ENCODE measurements around the gene HOXA9.

HOXA9 gene

GRCh38 chr7:27145165-27145913 lies 20.0 kb downstream of the HOXA9 start:
- no peak for DNase-seq (ENCODE audit: extremely low read depth in 1 of 2, low read depth in 1 of 2)

DNA sequence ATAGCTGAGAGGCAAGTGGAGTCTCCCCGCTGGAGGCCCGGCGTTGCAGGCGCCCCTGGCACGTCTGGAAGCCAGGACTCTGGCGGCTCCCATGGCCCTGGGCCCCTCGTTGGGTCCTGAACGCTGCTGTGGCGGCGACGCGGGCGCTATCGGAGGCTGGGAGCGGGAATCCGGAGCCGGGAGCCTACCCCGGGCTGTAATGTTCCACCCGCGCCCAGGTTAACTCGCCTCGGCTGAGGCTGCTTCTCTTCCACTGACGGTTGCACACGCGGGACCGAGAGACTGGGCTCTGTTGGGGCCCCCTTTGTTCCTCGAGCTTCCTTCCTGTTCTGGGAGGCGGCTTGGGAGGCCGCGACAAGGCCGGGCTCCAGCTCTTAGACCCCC lies 20.6 kb downstream of the HOXA9 start:
- DNase-seq (ENCODE audit: extremely low read depth in 1 of 2, low read depth in 1 of 2), result no peak

DNA sequence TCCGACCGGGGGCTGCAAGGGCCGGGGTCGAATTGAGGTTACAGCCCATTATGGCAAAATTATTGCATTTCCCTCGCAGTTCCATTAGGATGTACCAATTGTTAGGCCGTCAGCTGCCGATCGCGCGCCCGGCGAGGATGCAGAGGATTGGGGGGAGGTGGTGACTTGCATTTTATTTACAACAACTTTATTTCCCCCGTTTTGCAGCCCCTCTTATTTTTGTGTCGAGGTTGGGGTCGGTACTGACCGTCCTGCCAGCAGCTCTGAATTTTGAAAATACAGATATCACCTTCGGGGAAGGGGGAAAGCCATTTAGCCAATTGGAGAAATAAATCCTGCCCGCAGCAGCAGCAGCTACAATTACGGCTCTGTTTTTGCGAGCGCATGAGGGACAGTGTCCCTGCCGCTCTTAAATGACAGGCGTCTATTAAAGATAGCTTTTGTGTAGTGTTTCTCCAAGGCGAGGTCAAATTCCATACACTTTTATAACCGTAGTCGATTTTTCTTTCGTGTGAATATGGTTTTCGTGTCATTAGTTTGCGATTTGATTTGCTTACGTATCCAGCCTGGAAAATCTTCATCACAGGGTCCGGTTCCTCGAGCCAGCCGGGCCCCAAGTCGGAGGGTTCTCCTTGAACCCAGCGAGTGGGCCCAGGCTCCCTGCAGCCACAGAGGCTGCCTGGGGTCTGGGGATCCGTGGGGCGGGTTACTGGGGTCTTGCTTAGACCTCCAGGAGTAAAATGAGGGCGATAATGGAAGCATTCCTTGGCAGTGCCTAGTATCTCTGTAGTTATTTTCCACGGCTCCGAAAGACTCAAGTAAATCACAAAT lies 21.2 kb downstream of the HOXA9 start:
- DNase-seq (ENCODE audit: extremely low read depth in 1 of 2, low read depth in 1 of 2), result no peak

DNA sequence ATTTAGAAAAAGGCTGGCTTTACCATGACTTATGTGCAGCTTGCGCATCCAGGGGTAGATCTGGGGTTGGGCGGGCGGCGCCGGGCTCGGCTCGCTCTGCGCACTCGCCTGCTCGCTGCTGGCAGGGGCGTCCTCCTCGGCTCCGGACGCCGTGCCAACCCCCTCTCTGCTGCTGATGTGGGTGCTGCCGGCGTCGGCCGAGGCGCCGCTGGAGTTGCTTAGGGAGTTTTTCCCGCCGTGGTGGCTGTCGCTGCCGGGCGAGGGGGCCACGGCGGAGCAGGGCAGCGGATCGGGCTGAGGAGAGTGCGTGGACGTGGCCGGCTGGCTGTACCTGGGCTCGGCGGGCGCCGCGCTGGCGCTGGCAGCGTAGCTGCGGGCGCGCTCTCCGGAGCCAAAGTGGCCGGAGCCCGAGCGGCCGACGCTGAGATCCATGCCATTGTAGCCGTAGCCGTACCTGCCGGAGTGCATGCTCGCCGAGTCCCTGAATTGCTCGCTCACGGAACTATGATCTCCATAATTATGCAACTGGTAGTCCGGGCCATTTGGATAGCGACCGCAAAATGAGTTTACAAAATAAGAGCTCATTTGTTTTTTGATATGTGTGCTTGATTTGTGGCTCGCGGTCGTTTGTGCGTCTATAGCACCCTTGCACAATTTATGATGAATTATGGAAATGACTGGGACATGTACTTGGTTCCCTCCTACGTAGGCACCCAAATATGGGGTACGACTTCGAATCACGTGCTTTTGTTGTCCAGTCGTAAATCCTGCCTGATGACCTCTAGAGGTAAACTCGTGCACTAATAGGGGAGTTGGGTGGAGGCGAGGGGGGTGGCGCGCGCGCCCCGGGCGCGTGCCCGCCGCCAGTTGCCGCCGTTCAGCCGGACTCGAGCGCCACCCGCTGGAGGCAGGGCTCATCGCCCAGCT lies 22.1 kb downstream of the HOXA9 start, which contains the start of gene HOXA5:
Gene HOXA5 (minus strand): TSS at position 659 of the 927 bp plus-strand sequence. CDS start 74 bp downstream, at position 585.
- no peak for DNase-seq (ENCODE audit: extremely low read depth in 1 of 2, low read depth in 1 of 2)

DNA sequence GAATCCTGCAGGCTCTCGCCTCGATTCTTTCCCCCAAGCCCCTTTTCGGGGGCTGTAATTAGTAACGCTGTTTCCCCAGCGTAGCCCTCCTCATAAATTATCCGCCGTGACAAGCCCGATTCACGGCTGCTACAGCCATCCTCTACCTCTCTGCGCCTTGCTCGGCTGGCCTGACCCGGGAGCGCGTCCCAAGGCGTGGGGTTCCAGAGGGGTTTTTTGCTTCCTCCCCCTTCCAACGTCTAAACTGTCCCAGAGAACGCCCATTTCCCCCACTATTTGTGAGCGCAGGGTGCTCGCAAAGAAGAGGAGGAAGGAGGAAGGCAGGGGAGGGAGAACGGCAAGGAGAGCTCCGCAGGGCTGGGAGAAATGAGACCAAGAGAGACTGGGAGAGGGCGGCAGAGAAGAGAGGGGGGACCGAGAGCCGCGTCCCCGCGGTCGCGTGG lies 22.7 kb downstream of the HOXA9 start:
- no peak for DNase-seq (ENCODE audit: extremely low read depth in 1 of 2, low read depth in 1 of 2)

GRCh38 chr7:27141923-27142579 lies 23.3 kb downstream of the HOXA9 start:
- DNase-seq (ENCODE audit: extremely low read depth in 1 of 2, low read depth in 1 of 2), result no peak

DNA sequence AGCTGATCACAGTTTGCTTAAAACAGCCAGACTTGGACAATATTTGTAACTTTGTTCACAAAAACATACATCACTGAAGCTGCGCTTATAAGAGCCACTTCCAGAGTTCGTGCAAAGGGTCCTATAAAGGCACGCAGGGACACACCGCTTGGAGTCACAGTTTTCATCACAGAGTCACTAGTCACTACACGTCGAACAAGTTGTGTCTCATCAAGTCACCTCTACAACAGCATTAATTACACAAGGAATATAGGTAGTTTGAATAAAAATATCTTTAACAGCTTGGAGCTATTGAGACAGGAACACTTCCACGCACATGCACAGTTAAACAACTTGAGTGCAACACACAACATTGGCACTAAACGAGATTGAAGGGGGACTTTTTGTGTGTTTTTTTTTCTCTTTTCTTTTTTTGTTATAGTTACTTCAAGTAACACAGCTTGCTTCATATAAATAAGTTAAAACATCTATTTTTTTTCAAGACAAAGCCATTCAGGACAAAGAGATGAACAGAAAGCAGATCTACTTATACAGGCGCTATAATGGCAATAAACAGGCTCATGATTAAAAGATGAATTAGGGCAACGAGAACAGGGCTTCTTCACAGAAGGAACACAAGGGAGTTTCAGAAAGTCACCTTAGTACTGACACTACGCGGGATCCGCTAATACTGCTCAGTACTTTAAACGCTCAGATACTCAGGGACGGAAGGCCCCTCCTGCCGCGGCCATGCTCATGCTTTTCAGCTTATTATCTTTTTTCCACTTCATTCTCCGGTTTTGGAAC lies 24.0 kb downstream of the HOXA9 start:
- DNase-seq (ENCODE audit: extremely low read depth in 1 of 2, low read depth in 1 of 2), result no peak

- DNase-seq (ENCODE audit: extremely low read depth in 1 of 2, low read depth in 1 of 2), result no peak
Observed at GRCh38 chr7:27140126-27140857, 25.0 kb downstream of the HOXA9 start.

- no peak for DNase-seq (ENCODE audit: extremely low read depth in 1 of 2, low read depth in 1 of 2)
Observed at GRCh38 chr7:27139334-27140125, 25.8 kb downstream of the HOXA9 start.

DNA sequence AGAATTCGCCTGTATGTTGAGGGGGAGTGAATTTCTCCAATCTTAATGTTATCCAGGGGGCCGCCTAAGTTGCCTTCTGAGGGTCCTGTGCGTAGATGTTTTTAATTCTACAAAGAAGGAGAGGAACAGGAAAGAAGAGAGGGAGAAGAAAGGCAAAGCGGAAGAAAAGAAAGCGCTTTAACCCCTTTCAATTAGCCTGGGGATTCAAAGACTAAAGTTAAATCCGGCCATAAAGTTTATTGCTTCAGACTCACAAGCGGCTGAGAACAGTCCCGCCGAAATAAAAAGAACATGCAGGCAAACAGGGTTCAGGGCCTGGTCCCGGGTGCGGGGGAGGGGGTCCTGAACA lies 26.4 kb downstream of the HOXA9 start:
- DNase-seq (ENCODE audit: extremely low read depth in 1 of 2, low read depth in 1 of 2), result no peak

- DNase-seq (ENCODE audit: extremely low read depth in 1 of 2, low read depth in 1 of 2), result no peak
Observed at GRCh38 chr7:27138472-27138871, 26.9 kb downstream of the HOXA9 start.

DNA sequence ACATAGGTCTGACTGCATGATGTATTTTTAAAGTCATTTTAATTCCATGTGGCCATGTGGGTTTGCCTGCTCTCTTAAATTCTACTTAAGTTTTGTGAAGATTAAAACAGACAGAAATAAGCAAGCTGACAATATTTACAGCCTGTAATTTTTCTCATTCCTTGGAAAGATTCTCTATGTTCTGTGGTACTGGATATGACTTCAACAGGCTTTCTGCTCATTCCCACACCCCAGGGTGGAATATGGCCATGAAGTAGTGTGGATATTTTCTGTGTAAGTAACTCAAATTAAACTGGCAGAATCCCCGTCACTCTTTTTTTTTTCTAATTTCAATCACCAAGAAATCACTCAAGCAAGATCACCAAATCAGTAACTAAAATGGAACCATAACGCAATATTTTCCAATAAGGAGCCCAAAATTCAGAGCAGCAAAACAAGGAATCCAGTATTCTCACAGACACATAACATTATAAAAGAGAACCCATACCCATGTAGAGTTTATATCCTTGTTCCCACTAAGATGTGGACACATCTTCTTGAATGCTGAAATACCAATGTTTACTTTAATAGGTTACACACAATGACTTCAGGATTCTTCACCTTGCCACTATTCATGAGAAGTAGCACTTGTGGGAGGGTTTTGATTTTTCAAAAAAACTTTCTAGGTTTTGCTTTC lies 27.6 kb downstream of the HOXA9 start:
- no peak for DNase-seq (ENCODE audit: extremely low read depth in 1 of 2, low read depth in 1 of 2)

DNA sequence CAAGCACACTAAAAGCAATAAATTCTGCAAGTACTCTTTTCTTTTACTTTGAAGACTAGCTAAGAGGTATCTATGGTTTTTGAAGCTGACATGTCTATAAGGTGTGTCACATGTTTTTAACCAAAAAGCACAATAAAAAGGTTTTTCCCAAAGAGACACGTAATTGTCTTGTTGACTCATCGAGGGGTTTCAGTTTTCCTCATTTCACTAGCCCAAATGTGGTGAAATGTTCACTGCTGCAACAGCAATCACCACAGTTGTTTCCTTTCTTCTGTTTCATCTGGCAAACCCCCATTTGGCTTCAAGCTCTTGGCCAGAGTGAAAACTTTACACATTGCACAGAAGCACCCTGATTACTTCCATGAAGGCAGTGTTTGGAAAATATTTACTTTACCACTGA lies 30.9 kb downstream of the HOXA9 start:
- no peak for DNase-seq (ENCODE audit: extremely low read depth in 1 of 2, low read depth in 1 of 2)

DNA sequence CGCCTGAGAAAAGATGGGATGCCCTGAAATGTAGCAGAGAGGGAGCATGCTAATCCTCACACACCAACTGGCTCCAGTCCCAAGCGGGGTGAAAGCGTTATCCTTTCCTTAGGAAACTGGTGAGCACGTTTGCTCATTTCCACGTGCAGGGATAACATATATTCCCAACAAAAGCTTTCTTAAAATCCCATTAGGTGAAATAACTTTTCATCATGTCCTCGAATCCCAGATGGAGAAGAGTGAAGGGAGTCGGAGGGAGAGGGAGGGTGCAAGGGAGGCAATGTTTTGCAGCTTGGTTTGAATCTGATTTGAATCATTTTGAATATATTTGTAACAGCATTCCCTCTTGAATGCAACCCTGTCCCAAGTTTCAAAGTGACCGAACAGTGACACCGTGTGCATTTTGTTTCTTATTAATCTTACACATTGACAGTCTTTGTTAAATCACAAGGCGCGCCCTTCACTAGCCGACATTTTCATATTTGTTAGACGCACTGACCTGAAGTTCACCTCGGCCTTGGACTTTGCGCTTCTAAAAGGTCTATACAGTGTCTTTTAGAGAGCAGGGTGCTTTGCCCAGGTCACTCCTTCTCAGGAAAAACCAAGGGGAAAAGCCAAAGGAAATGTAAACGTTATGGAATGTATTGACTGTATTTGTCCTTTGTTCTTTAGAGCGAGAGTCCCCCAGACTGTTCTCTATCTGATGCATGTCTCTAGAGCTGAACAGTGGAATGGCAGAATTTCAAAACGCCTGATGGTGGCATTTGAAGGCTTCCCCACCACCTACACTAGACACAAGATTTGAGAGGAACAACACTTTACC lies 31.7 kb downstream of the HOXA9 start:
- no peak for DNase-seq (ENCODE audit: extremely low read depth in 1 of 2, low read depth in 1 of 2)

DNA sequence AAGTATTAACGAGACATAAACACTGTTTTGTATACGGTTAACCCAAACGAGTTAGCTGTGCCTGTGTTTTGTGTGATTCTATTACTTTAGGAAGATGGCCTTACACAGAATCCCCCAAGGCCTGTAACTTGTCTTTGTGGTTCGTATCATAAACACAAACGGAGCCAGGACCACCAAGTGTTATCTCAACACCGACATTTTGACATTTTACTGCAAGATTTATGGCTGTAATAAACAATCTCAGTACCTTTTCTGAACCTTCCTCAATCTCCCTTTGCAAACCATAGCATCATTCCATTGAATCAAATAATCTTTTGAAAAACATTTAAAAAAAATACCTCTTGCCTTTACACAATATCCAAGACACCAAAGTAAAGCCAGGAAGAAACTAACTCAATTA lies 32.4 kb downstream of the HOXA9 start:
- DNase-seq (ENCODE audit: extremely low read depth in 1 of 2, low read depth in 1 of 2), result no peak

DNA sequence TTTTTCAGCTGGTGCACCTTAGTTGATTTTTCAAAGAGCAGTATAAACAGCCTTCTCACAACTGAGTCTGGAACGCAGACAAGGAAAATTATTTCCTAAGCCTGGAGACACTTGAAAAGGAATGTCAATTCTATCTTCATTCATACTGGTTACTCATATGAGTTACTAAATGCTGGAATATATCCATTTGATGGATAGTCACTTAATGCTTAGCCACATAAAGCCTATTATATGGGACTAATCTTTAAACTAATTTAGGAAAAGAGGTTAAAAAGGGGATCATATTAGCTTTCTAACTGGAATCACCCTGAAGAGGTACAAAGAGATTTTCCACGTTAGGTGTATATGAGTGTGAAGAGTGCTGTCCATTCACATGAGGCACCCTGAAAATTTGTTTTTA lies 33.1 kb downstream of the HOXA9 start:
- DNase-seq (ENCODE audit: extremely low read depth in 1 of 2, low read depth in 1 of 2), result no peak

GRCh38 chr7:27131390-27131819 lies 33.9 kb downstream of the HOXA9 start:
- no peak for DNase-seq (ENCODE audit: extremely low read depth in 1 of 2, low read depth in 1 of 2)
